Ishikawa (cell line): ENCODE data around the gene CCNL2.
A peak's percentile ranks its signal among the peaks of the same experiment; 100 is the strongest.

Source experiments
- CEBPB ChIP-seq: IDR thresholded peaks from 2 replicates; pipeline ENCODE4 v1.6.1; 2012
- CREB1 ChIP-seq: IDR thresholded peaks from 2 replicates; pipeline ENCODE4 v1.6.1; 2012; ENCODE audit warnings: low read depth
- EGR1 ChIP-seq: IDR thresholded peaks from 2 replicates; pipeline ENCODE4 v1.6.1; 2012
- EP300 ChIP-seq: IDR thresholded peaks from 2 replicates; pipeline ENCODE4 v1.6.1; 2012; ENCODE audit warnings: borderline replicate concordance
- FOXM1 ChIP-seq: IDR thresholded peaks from 2 replicates; pipeline ENCODE4 v1.6.1; 2012; ENCODE audit warnings: low read depth, borderline replicate concordance
- MAX ChIP-seq: IDR thresholded peaks from 2 replicates; pipeline ENCODE4 v1.6.1; 2012
- NFIC ChIP-seq: IDR thresholded peaks from 2 replicates; pipeline ENCODE4 v1.6.1; 2012
- RAD21 ChIP-seq: IDR thresholded peaks from 2 replicates; pipeline ENCODE4 v1.6.1; 2012; ENCODE audit warnings: low read depth
- REST ChIP-seq: IDR thresholded peaks from 2 replicates; pipeline ENCODE4 v1.6.1; 2012; ENCODE audit warnings: low read depth, mild to moderate bottlenecking
- TAF1 ChIP-seq: IDR thresholded peaks from 2 replicates; pipeline ENCODE4 v1.6.1; 2012; ENCODE audit warnings: low read depth, mild to moderate bottlenecking
- TCF12 ChIP-seq: IDR thresholded peaks from 2 replicates; pipeline ENCODE4 v1.6.1; 2012; ENCODE audit warnings: low read depth
- TEAD4 ChIP-seq: IDR thresholded peaks from 2 replicates; pipeline ENCODE4 v1.6.1; 2012
- YY1 ChIP-seq: IDR thresholded peaks from 2 replicates; pipeline ENCODE4 v1.6.1; 2012; ENCODE audit warnings: low read depth
- ZBTB7A ChIP-seq: IDR thresholded peaks from 2 replicates; pipeline ENCODE4 v1.6.1; 2012; ENCODE audit warnings: low read depth
- TF ChIP-seq, protein P1 (sequence below): IDR thresholded peaks from 2 replicates; pipeline ENCODE4 v1.6.1; 2012

The CCNL2 gene

DNA sequence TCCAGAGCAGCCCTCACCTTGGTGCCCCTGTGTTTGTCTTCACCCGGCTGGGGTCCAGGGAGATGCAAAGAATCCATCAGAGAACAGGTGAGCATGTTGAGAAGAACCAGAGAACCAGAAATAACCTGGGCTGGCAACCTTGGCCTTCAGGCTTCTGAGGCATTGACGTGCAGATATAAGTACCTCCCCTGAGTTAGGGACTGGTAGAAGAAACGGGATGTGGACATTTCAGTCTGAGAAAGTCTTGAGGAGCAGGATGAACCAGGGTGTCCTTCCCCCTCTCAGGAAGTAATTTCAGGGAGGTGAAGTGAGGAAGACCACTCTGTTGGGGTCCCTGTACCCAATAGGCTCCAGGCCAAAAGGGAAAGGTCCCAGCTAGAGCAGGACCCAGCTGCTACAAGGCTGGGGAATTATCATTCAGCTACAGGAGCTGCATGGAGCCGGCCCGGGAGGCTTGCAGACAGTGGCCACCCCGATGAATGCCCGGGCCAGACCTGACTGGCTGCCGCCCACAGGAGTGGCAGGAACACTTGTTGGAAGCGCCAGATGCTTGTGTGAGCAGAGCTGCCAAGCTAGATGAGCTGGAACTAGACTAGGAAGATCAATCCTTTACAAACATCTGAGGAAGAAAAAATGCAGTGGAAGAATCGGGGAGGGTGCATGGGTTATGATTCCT, 22.4 kb downstream of the CCNL2 start:
- TF ChIP-seq TCF12 (no peak), MAX (no peak), CREB1 (no peak), CEBPB (no peak), ZBTB7A (no peak), NFIC (no peak), EGR1 (no peak), EP300 (no peak), TEAD4 (no peak), FOXM1 (no peak)

DNA sequence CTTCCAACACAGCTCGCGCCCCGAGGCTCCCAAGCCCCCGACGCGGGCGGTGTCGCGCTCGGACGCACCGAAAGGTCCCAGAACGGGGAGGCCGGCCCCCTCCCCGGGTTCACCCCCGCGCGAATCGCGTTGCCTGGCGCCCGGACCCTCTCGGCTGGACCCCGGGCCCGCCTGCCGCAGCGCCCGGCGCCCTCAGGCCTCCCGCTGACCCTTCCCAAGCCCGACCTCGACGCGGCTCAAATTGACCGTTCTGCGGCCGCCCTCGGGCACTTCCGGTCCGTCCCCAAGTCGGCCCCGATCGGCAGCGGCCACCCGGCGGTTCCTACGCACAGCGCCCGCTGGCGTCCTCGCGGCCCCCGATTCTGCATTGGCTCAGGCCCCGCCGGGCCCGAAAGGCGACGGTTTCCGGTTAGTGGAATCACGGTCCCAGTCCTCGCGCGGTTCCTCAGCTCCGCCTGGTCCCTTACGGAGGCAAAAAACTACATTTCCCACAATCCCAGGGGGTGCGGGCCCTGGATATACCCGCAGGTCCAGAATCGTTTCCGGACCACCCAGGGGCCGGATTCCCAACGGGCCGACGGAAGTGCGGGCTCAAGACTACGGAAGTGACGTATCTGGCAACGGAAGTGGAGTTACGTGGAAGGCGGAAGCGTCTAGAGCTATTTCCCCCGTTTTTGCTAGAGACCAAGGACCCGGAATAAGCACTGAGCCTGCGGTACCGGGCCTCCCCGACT, 24.0 kb downstream of the CCNL2 start, which contains the start of gene AURKAIP1:
Gene AURKAIP1, minus strand, starts transcription at position 279 of the 734 bp plus-strand sequence. CDS start 451 bp downstream, outside the sequence.
- TF ChIP-seq CREB1 (peak; percentile 83), EGR1 (peak; percentile 87), FOXM1 (no peak), REST (no peak; the same call in 1 of the 2 replicates), TEAD4 (peak; percentile 50), TCF12 (peak; percentile 84), NFIC (peak; percentile 50), RAD21 (peak; percentile 1; the same call in 1 of the 2 replicates), ZBTB7A (peak; percentile 29; the same call in 1 of the 2 replicates), TAF1 (peak; percentile 87), MAX (peak; percentile 94), EP300 (peak; percentile 49; the same call in 1 of the 2 replicates), CEBPB (peak; percentile 30; the same call in 1 of the 2 replicates), YY1 (peak; percentile 72)
- TF ChIP-seq, protein P1, sequence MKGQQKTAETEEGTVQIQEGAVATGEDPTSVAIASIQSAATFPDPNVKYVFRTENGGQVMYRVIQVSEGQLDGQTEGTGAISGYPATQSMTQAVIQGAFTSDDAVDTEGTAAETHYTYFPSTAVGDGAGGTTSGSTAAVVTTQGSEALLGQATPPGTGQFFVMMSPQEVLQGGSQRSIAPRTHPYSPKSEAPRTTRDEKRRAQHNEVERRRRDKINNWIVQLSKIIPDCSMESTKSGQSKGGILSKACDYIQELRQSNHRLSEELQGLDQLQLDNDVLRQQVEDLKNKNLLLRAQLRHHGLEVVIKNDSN = peak; percentile 67

DNA sequence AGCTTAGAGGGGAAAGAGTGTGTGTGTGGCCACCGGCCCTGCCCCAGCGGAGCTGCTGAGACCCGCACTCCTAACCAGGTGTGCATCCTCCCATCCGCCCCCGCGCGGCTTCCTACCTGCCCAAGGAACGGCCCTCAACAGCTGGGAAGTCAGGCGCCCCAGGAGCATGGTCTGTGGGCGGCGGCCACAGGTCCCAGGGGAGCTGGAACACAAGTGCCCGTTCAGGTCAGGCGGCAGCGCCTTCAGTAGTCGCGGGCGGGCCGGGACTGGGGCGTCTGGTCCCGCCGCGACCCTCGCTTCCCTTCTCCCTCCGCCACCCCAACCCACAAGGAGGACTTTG, 24.6 kb downstream of the CCNL2 start:
- TF ChIP-seq TEAD4 (no peak), EGR1 (0 out of 2 replicates have a peak, but pooled peaks have one; percentile 23)

DNA sequence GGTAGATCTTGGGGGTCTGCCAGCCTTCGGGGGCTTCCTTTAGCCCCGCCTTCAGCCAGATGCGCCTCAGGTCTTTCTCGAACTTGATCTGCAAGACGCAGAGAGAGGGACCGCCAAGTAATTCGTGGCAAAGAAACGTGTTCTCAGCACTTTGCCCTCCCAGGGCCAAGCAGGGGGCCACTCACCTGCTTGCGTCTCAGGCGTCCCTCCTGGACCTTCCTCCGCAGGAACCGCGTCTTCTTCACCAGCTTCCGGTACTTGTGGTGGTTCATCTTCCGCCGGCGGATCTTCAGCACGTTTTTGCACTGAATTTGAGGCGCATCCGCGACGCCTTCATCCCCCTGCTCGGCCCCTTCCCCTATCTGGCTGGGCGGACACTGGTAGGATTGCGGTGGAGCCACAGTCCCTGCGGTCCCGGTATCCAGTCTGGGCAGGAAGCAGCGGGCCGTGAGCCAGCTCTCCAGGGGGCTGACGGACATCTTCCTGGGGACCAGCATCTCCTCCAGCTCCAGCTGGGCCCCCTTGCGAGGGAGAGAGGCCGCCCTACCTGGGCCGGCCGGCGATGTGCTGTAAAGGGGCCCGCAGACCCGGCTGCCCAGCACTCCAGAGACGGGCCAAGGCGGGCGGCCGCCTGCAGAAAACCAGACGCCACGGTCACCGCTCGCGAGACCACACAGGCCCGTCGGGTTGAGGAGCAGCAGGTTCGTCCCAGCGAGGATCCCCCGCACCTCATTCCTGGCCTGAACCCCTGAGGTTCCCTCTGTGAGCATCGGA, 25.1 kb downstream of the CCNL2 start:
- no peak for TF ChIP-seq TCF12
- TF ChIP-seq TEAD4 = no peak
- TF ChIP-seq, protein P1 = no peak
- no peak for TF ChIP-seq FOXM1

GRCh38 chr1:1373051-1373814, 25.9 kb downstream of the CCNL2 start:
- TF ChIP-seq RAD21 (no peak), FOXM1 (no peak), TEAD4 (no peak), TAF1 (no peak), CEBPB (no peak), TCF12 (no peak), YY1 (no peak), MAX (no peak), NFIC (no peak), EGR1 (no peak), CREB1 (no peak), EP300 (no peak), ZBTB7A (no peak), REST (no peak)
- TF ChIP-seq, protein P1 = no peak
